ENCODE data around the gene SPATA17.

Gene SPATA17

DNA sequence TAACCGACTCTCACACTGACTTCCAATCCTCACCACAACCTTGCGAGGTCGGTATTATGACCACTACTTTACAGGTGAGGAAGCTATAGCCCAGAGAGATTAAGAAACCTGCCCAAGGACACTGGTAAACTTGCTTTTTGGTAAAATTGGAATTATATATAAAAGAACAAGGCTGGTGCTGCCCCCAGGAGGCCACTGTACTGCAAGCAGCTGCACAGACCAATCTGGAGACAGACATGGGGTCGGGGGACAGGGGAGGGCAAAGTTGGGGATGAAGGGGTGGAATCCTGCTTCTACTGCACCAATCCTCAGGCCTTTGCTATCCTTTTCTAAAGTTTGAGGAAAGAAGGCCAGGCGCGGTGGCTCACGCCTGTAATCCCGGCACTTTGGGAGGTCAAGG lies 280.8 kb downstream of the SPATA17 start:
- no peak for DNase-seq (ENCODE audit: low spot score)

DNA sequence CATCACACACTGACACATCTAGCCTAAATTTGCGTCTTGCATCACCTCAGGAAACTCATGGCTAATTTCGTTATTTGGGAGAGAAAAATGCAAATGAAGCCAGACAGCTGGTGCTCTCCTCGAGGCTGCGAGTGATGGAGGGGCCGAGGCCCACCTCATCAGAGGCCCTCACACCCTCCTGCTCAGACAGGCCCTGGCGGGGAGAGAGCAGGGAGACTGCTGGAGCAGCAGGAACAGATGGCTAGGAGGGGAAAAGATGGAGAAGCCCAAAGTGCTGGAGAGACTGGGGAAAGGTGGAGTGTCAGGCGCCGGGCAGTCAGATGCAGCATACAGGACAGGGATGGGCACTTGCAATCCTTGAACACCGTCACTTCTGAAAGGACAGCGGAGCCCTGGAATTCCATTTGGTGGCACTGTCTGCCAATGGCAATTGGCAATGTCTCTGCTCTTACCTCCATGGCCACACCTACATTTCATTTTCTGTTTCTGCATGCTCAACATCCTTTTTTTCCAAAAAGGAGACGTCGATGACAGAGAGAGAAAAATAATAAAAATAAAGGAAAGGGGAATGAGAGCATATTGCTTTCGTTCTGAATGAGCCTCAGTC lies 286.2 kb downstream of the SPATA17 start:
- no peak for DNase-seq (ENCODE audit: low spot score)

DNA sequence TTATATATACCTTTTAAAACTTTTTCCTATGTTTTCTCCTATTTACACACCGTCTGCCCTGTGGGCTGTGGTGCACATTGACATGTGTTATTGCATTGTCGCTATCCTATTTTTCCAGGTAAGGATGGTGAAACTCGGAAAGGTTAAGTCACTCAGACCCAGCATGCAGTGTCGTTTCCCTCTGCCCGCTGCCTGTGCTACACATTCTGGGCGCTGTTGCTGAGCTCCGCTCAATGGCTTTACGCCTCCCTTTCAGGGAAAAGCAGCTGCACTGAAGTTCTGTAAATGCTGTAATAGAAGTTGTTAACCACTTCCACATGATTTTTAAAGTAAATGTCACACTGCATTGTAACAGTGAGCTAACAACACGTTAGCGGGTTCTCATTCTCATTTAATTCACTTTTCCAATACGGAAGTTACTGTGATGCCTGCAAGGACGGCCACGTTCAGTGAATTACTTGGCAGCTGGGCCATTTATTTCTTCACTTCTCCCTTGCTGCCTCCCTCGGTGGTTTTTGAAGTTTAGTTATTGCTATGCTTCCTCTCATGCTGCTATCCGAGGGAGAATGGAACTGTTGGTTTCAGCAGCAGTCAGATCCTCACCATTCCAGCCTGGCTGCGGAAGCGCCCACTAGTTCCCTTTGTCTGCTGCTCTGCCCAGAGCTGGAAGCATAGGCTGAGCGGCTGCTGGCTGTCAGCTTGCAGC lies 288.7 kb downstream of the SPATA17 start:
- DNase-seq (ENCODE audit: low spot score): no peak

Measured in germinal center (tissue), 1 donor.